SK-N-MC (cell line): Measurements from ENCODE around the gene ZCCHC3.

Experiments
- DNase-seq: peaks from one replicate; pipeline ENCODE4 v3.0.0-alpha.2; 2011; ENCODE audit warnings: low read depth, low spot score
- H3K27ac ChIP-seq: fragments of 200-600 bp; sonication (generic); 2 replicates; pipeline ENCODE4 v1.5.1; 2016; ENCODE audit warnings: mixed run types
- H3K36me3 ChIP-seq: fragments of 200-600 bp; sonication (generic); 2 replicates; pipeline ENCODE4 v1.6.1; 2017; ENCODE audit warnings: antibody characterized with exemption, low read length, mixed read lengths; ENCODE audit not compliant: insufficient read depth
- H3K4me3 ChIP-seq: fragments of 200-600 bp; sonication (generic); 2 replicates; pipeline ENCODE4 v1.5.1; 2016
- H3K9ac ChIP-seq: fragments of 200-600 bp; sonication (generic); 2 replicates; pipeline ENCODE4 v1.8.0; 2017; ENCODE audit warnings: mixed run types, mixed read lengths; ENCODE audit not compliant: insufficient read length
- H3K9me3 ChIP-seq: fragments of 200-600 bp; sonication (generic); 2 replicates; pipeline ENCODE4 v1.6.1; 2017; ENCODE audit warnings: low read depth, mild to moderate bottlenecking, antibody characterized with exemption, low read length, moderate library complexity, mixed read lengths
- EZH2 ChIP-seq: fragments of 200-600 bp; sonication (generic); IDR thresholded peaks from one replicate; pipeline ENCODE4 v1.6.1; 2017; ENCODE audit warnings: antibody characterized with exemption
- FOXP2 ChIP-seq: optimal IDR thresholded peaks from 2 replicates; pipeline ENCODE3; 2011; ENCODE audit warnings: mild to moderate bottlenecking, moderate library complexity; ENCODE audit not compliant: insufficient read depth; ENCODE audit errors: extremely low read length, control extremely low read depth
- POLR2AphosphoS5 ChIP-seq: IDR thresholded peaks from 2 replicates; pipeline ENCODE4 v1.6.1; 2012; ENCODE audit warnings: mild to moderate bottlenecking, low read depth, low read length, borderline replicate concordance

The ZCCHC3 gene

GRCh38 chr20:263701-264100 lies 33.7 kb upstream of the ZCCHC3 start:
- no peak for TF ChIP-seq EZH2
- no peak for TF ChIP-seq POLR2AphosphoS5
- TF ChIP-seq FOXP2 = no peak
- no peak for DNase-seq
- no peak overlapping the region for H3K9ac ChIP-seq
- no peaks in the 10 kb centered on the region for H3K9me3 ChIP-seq
- no peak overlapping the region for H3K27ac ChIP-seq
- H3K36me3 ChIP-seq = no peaks in the 10 kb centered on the region
- H3K4me3 ChIP-seq = no peak overlapping the region

GRCh38 chr20:266596-267562 lies 30.5 kb upstream of the ZCCHC3 start:
- Histone ChIP-seq H3K27ac (no peak overlapping the region), H3K9ac (peak overlapping the region; percentile 69), H3K36me3 (no peaks in the 10 kb centered on the region), H3K9me3 (no peaks in the 10 kb centered on the region), H3K4me3 (peak overlapping the region; percentile 80)
- TF ChIP-seq FOXP2 = no peak
- no peak for DNase-seq

- Histone ChIP-seq H3K4me3 (no peak overlapping the region), H3K9ac (no peak overlapping the region), H3K36me3 (no peaks in the 10 kb centered on the region; the same call in 1 of the 2 replicates), H3K27ac (no peak overlapping the region), H3K9me3 (no peaks in the 10 kb centered on the region)
- no peak for TF ChIP-seq EZH2
- TF ChIP-seq POLR2AphosphoS5 = no peak
- TF ChIP-seq FOXP2 = no peak
- DNase-seq = no peak
Measured at GRCh38 chr20:270517-270916, 26.9 kb upstream of the ZCCHC3 start.

- Histone ChIP-seq H3K9me3 (no peaks in the 10 kb centered on the region), H3K9ac (no peak overlapping the region), H3K27ac (no peak overlapping the region), H3K36me3 (no peaks in the 10 kb centered on the region; the same call in 1 of the 2 replicates), H3K4me3 (no peak overlapping the region)
- no peak for TF ChIP-seq EZH2
- no peak for TF ChIP-seq FOXP2
- no peak for TF ChIP-seq POLR2AphosphoS5
- DNase-seq = no peak
Measured at GRCh38 chr20:271069-271468, 26.3 kb upstream of the ZCCHC3 start.

- H3K9ac ChIP-seq = no peak overlapping the region
- TF ChIP-seq POLR2AphosphoS5 (no peak), FOXP2 (no peak)
- no peak overlapping the region for H3K4me3 ChIP-seq
- no peaks in the 10 kb centered on the region for H3K9me3 ChIP-seq
- H3K27ac ChIP-seq = no peak overlapping the region
- no peaks in the 10 kb centered on the region; the same call in 1 of the 2 replicates for H3K36me3 ChIP-seq
- DNase-seq = no peak
Measured at GRCh38 chr20:271528-271927, 25.8 kb upstream of the ZCCHC3 start.

- no peak for TF ChIP-seq EZH2
- TF ChIP-seq POLR2AphosphoS5 = no peak
- no peak for TF ChIP-seq FOXP2
- Histone ChIP-seq H3K9me3 (no peaks in the 10 kb centered on the region), H3K36me3 (no peaks in the 10 kb centered on the region; the same call in 1 of the 2 replicates), H3K9ac (no peak overlapping the region), H3K4me3 (no peak overlapping the region), H3K27ac (no peak overlapping the region)
- no peak for DNase-seq
Measured at GRCh38 chr20:272718-273117, 24.7 kb upstream of the ZCCHC3 start.

- H3K4me3 ChIP-seq = no peak overlapping the region
- no peaks in the 10 kb centered on the region for H3K9me3 ChIP-seq
- no peaks in the 10 kb centered on the region; the same call in 1 of the 2 replicates for H3K36me3 ChIP-seq
- no peak for TF ChIP-seq FOXP2
- TF ChIP-seq POLR2AphosphoS5 = no peak
- TF ChIP-seq EZH2 = no peak
- no peak overlapping the region for H3K9ac ChIP-seq
- DNase-seq = no peak
- no peak overlapping the region for H3K27ac ChIP-seq
Measured at GRCh38 chr20:273884-274283, 23.5 kb upstream of the ZCCHC3 start.

- Histone ChIP-seq H3K27ac (no peak overlapping the region), H3K4me3 (no peak overlapping the region), H3K9ac (no peak overlapping the region), H3K9me3 (no peaks in the 10 kb centered on the region), H3K36me3 (no peaks in the 10 kb centered on the region; the same call in 1 of the 2 replicates)
- DNase-seq = no peak
- no peak for TF ChIP-seq EZH2
- TF ChIP-seq POLR2AphosphoS5 = no peak
- TF ChIP-seq FOXP2 = no peak
Measured at GRCh38 chr20:275791-276190, 21.6 kb upstream of the ZCCHC3 start.
